GM18517 (cell line): ENCODE data around the gene LIF.
"Not testable (repeated sequence)": the region's sequence is repeated elsewhere in the genome, so short reads cannot be mapped to it uniquely, and the experiment has no call there.

Experiments used
- ATAC-seq: cut with Tn5 transposase; IDR thresholded peaks from one replicate; pipeline ENCODE4 v1.9.1; 2021; ENCODE audit warnings: mild to moderate bottlenecking, moderate library complexity; ENCODE audit not compliant: unreplicated experiment

LIF gene

DNA sequence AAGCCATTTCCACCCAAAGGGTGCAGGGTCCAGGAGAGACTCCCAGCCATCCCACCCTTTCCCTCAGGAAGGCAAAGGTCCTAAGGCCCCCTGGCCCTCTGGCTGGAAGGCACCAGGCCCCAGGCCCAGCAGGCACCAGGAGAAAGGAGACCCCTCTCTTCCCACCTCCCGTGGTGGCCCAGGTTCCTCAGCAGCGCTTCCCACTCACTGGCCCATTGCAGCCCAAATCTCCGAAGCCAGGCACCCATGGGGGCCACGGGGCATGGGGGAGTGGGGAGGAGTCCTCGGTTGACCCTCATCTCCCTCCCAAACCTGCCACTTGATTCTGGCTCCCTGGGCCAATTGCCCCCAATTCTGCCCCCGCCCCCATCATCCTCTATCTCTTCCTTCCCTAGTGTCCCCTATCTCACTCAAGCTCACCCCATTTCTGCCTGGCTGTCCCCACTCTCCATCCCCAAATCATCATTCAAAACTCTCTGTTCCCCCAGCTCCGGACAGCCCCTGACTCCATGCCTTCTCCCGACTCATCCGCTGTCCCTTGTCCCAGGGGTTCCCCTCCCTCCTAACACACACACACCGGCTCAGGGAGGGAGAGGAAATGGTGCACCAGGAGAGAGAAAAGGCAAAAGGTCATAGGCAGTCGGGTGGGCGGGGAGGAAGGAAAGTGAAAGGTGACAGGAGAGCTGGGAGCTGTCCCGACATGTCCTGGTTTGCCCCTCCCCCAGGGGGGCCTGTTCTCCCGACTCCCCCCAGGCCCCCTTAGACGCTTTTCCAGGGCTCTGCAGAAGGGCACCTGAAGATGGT is 1.2 kb downstream of the LIF start:
- ATAC-seq, result no peak

- no peak for ATAC-seq
These were observed 1.9 kb downstream of the LIF start for GRCh38 chr22:30244641-30245040.

DNA sequence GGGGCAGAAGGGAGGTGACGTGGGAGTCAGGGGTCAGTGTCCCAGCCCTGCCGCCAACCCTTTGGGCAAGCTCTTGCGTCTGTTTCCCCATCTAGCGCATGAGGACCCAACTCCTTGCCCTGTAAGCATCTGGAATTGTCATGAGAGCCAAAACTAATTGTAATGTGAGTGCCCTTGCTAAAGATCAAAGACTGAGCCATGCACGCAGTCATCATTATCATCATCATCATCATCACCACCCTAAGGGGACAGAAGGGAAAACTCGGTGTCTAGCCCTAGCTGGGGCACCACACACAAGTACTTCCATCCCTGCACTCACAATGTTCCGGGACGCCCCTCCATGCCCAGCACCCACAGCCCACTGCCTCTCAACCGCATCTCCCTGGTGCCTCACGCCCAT is 2.5 kb downstream of the LIF start:
- no peak for ATAC-seq

GRCh38 chr22:30243661-30244060 is 2.9 kb downstream of the LIF start:
- ATAC-seq, result no peak

DNA sequence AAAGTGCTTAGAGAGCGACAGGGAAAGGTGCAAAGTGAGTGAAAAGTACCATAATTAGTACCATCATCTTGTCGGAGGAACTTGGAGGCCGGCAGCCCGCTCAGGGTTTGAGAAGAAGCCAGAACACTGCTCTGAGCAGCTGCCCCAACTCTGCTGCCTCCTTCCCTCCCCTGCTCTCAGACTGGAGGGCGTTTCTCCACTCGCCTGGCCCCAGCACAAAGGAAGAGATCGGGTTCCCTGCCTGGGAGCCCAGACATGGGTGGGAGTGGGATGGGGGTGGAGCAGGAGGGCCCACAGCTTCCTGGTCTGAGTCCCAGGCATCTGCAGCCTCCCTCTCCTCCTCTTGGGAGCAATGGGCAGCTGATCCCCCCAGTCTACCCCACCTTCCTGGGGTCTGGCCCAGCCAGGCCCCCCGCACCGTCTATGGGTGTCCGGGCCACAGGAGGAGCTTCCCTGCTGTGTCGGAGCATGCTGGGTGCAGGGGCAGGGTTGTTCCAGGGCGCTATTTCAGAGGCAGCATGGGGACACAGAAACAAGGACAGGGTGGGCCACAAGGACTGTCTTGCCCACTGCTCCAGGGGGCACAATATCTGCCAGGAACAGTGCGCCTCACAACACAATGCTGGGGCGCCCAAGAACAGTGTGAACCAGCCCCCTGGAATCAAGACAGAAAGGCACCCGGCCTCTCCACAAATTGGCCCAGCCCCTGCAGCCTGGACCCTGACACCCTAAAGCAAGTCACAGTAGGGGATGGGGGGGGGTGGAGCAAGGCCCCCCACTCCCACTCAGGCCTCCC is 4.8 kb downstream of the LIF start:
- no peak for ATAC-seq

DNA sequence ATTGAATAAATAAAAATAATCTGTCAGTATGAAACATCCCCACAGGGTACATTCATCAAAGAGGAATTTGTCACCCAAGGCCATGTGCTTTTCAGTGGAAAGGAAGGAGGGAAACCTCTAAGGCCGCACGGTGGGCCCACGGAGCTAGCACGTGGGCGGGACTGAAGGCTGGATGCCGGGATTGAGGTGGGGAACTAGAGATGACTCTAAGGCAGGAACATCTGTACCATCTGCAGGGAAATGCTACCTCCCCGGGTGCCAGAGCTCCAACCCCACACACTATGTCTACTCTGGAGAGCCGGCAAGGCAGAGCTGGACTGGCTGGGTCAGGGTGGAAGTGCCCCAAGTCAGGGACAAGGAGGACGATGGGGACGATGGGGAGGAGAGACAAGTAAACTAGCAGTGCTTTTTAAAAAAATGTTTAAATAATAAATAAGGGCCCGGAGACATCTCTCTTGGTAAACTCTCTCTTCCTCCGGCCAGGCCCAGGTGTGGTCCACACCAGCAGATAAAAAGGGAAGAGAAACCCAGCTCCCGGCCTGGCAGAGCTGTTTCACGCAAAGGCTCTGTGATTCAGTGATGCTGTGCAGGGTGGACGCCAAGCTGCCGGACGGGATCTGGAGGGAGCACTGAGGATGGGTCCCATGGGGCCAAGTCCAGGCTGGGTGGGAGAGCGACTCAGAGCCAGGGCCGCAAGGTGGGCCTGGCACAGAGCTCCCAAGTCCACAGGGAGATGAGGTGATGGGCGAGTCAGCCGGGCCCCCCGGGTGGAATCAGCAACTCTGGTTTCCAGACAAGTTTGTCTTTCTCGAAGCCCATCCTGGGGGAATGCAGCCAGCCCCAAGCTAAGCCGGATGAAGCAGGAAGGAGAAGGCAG is 5.8 kb downstream of the LIF start:
- ATAC-seq, result no peak

- ATAC-seq, result no peak
These were observed 6.8 kb downstream of the LIF start for GRCh38 chr22:30239488-30240405.

- ATAC-seq, result no peak
These were observed 7.7 kb downstream of the LIF start for GRCh38 chr22:30238661-30239487.

DNA sequence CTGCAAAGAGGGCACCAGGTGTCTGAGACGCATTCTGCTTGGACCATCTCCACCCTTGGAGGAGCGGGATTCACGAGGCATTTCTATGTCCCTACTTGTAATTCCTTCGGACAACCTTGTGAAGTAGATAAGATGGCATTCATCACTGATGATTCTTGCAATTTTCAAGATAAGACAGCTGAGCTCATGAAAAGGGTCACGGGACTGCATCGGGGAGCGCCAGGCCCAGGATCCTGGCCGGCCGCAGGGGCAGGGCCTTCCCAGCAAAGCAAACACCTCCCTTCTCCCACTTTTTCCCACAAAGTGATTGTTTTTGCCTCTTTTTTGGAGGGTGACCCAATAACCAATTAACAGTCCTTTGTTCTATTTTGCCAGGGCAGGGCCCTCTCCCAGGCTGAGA is 8.4 kb downstream of the LIF start:
- ATAC-seq, result no peak

- ATAC-seq, result no peak
These were observed 9.7 kb downstream of the LIF start for GRCh38 chr22:30236875-30237274.

GRCh38 chr22:30235687-30236170 is 10.8 kb downstream of the LIF start:
- no peak for ATAC-seq

DNA sequence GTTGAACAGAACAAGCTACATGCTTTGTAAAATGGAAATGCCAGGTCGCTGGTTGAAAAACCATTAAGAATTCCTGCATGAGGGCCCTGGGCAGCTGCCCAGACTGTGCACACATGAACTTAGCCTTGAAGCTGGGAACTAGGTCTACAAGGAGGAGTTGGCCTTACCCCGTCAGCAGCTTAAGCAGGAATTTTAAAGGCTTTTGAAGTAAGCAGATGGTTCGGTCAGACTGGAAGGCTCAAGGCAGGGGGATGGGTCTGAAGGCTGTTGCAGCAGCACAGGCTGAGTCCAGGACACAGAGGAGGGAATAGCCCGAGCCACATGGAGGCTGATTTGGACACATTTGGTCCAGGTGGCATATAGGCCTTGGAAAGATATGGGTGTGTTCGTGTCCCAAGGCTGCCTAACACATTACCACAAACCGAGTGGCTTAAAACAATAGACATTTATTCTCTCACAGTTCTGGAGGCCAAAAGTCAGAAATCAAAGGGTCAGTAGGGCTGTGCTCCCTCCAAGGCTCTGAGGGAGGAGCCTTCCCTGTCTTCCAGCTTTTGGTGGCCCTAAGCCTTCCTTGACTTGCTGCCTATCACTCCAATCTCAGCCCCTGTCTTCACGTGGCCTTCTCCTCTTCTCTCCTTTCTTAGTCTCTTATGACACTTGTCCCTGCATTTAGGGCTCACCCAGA is 11.6 kb downstream of the LIF start:
- no peak for ATAC-seq

GRCh38 chr22:30234325-30234724 is 12.2 kb downstream of the LIF start:
- not testable (repeated sequence) for ATAC-seq

DNA sequence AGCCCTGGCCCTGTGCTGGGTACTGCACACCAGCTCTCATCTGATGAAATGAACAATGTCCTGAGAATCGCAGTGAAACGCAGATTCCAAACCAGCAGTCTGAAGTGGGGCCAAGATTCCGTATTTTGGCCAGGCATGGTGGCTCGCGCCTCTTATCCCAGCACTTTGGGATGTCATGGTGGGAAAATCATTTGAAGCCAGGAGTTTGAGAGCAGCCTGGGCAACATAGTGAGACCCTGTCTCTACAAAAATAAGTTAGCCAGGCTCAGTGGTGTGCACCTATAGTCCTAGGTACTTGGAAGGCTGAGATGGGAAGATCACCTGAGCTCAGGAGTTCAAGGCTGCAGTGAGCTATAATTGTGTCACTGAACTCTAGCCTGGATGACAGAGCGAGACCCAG is 13.0 kb downstream of the LIF start:
- no peak for ATAC-seq

DNA sequence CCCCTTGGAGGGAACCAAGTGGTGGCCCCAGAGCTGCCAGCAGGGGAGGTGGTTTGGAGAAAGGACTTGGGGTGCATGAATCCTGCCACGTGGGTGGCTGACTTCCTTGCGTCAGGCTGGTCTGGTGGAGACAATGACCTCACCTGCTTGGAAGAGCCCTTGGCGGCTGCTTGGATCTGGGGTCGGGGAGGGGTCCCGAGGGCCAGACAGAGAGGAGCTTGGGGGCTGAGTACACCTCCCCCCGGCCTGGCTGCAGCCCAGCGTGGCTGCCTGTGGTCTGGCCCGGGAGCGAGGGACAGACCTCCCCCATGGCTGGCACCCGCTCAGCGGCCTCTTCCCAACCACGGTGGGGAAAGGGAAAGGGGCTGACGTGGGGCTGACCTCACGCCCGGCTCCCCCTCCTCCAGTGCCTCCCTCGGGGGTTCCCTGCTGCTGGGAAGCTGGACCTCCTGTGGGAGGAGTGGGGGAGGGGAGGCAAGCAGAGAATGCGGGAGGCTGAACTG is 13.8 kb downstream of the LIF start:
- no peak for ATAC-seq

DNA sequence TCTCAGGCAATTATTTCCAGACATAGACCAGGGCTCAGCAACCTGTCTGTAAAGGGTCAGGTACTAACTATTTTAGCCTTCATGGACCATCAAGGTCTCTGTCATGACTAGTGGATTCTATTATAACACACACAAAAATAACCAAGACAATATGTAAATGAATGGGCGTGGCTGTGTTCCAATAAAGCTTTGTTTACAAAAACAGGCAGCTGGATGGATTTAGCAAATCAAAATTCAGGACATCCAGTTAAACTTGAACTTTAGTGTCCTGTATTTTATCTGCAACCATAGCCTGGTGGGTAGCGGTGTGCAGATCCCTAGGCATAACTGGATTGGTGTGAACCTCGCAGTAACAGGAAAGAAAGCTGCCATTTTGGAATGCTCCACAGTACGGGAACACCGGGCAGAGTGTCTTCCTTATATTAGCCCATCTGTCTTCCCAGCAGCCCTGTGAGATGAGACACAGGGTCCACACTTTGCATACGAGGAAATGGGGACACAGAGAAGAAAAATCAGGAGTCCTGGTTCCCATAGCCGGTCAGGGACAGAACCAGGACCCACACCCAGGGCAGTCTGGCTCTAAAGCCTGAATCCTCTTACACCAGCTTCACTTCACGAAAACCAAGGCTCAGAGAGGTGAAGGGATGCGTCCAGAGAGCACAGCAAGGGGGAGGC is 15.6 kb downstream of the LIF start:
- ATAC-seq, result no peak

DNA sequence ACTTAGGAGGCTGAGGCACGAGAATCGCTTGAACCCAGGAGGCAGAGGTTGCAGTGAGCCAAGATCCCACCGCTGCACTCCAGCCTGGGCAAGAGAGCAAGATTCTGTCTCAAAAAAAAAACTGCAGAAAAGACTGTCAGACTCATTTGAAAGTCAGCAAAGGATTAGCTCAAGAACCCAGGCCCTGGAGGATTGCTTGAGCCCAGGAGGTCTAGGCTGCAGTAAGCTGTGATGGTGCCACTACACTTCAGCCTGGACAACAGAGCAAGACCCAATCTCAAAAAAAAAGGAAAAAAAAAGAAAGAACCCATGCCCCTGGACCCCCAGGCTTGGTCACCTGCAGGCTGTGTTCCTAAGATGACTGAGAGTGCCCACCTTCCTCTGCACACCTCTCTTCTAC is 16.2 kb downstream of the LIF start:
- ATAC-seq, result no peak
